Breast epithelium (tissue), 4 donors: ENCODE data around the gene DMAC1. TPM values are rescaled to one million over a fixed set of nuclear protein-coding genes. Genes with fewer than 3 reads are reported as not detected.

ENCODE experiments used
- DNase-seq, 2 donors: peaks; one replicate each; pipeline ENCODE4 v3.0.0-alpha.2; 2019; ENCODE audit warnings: low spot score in 2 of 2
- H3K27ac ChIP-seq, 2 donors: fragments of 200-600 bp; sonication (generic) in 1 of 2; one replicate each; pipeline ENCODE4 v1.5.1; 2016 to 2019; ENCODE audit warnings: mild to moderate bottlenecking in 1 of 2
- H3K27me3 ChIP-seq, 2 donors: fragments of 200-600 bp; sonication (generic) in 1 of 2; one replicate each; pipeline versions ENCODE4 v1.5.1 to v1.6.0; 2017 to 2019; ENCODE audit warnings: control low read depth in 1 of 2, mild to moderate bottlenecking in 1 of 2
- H3K36me3 ChIP-seq: fragments of 200-600 bp; one replicate; pipeline ENCODE4 v1.5.1; 2019
- H3K4me1 ChIP-seq, 2 donors: fragments of 200-600 bp; sonication (generic); one replicate each; pipeline ENCODE4 v1.5.1; 2016 to 2019; ENCODE audit warnings: control low read depth in 1 of 2
- H3K4me3 ChIP-seq, 3 donors: fragments of 200-600 bp; sonication (generic); 1 replicate in 2 of 3; 2 replicates in 1 of 3; pipeline ENCODE4 v1.5.1; 2016 to 2019; ENCODE audit warnings: mild to moderate bottlenecking in 3 of 3, moderate library complexity in 2 of 3
- H3K9me3 ChIP-seq, 2 donors: fragments of 200-600 bp; sonication (generic) in 1 of 2; one replicate each; pipeline ENCODE4 v1.5.1; 2016 to 2019; ENCODE audit warnings: control low read depth in 1 of 2
- POLR2A ChIP-seq: fragments of 450-650 bp; IDR thresholded peaks from one replicate; pipeline ENCODE4 v1.6.1; 2016; ENCODE audit warnings: antibody characterized with exemption, mild to moderate bottlenecking, moderate library complexity
- POLR2AphosphoS5 ChIP-seq, 3 donors: sonication (generic); formaldehyde crosslinking; IDR thresholded peaks; one replicate each; pipeline ENCODE4 v1.6.1; 2017; ENCODE audit warnings: antibody characterized with exemption in 3 of 3
- intact Hi-C: fragments of 100-400 bp; cut with DNase I; formaldehyde crosslinking; loops from one replicate; pipeline ENCODE4 v1.15.1; 2023; ENCODE audit warnings: low total_unique reads
- total RNA-seq, 3 donors: library from RNA; depleted of rRNA; stranded (reverse); fragments of >200 nt; gene quantifications; one replicate each; pipeline ENCODE4 v1.1.0, GENCODE V29; 2016
- TF ChIP-seq, protein P1 (sequence below), 3 donors: fragments of 450-650 bp; IDR thresholded peaks; one replicate each; pipeline ENCODE4 v1.5.1; 2016 to 2017; ENCODE audit warnings: antibody characterized with exemption in 3 of 3, mild to moderate bottlenecking in 3 of 3, moderate library complexity in 3 of 3

DMAC1 gene
- total RNA-seq, 3 donors from 2014 or later, result 12.9 to 14.4 (median 13.3) TPM

- Histone ChIP-seq H3K4me3 (no peak overlapping the region), H3K36me3 (no peaks in the 10 kb centered on the region), H3K4me1 (no peaks in the 10 kb centered on the region), H3K27ac (no peak overlapping the region), H3K27me3 (no peaks in the 10 kb centered on the region), H3K9me3 (no peaks in the 10 kb centered on the region)
- intact Hi-C loops, result no loop called here
- TF ChIP-seq, protein P1, sequence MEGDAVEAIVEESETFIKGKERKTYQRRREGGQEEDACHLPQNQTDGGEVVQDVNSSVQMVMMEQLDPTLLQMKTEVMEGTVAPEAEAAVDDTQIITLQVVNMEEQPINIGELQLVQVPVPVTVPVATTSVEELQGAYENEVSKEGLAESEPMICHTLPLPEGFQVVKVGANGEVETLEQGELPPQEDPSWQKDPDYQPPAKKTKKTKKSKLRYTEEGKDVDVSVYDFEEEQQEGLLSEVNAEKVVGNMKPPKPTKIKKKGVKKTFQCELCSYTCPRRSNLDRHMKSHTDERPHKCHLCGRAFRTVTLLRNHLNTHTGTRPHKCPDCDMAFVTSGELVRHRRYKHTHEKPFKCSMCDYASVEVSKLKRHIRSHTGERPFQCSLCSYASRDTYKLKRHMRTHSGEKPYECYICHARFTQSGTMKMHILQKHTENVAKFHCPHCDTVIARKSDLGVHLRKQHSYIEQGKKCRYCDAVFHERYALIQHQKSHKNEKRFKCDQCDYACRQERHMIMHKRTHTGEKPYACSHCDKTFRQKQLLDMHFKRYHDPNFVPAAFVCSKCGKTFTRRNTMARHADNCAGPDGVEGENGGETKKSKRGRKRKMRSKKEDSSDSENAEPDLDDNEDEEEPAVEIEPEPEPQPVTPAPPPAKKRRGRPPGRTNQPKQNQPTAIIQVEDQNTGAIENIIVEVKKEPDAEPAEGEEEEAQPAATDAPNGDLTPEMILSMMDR (IDR thresholded peaks at IDR 0.05), result no peak
- no peak for TF ChIP-seq POLR2A
- TF ChIP-seq POLR2AphosphoS5 (IDR thresholded peaks at IDR 0.05), result no peak
- no peak for DNase-seq
Observed at GRCh38 chr9:7819984-7820383, 20.4 kb upstream of the DMAC1 start.

DNA sequence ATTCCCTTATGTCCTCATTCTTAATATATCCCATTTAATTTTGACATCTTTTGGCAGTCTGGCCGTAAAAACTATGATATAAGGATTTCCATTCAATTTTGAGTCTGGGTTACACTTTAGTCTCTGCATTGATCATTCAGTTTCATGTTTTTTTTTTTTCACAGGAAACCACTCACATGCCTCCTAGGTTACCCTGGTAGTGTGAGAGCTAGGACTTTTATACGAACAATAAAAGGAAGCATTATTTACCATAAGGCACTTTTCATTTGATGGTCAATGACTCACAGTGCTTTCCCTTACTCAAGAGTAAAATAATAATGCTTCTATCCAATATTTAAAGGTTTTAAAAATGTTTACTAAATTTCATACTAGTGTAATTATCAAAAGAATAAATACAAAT is 16.4 kb upstream of the DMAC1 start:
- TF ChIP-seq, protein P1 (IDR thresholded peaks at IDR 0.05), result no peak
- TF ChIP-seq POLR2AphosphoS5 (IDR thresholded peaks at IDR 0.05) (no peak), POLR2A (no peak)
- Histone ChIP-seq H3K27ac (no peak overlapping the region), H3K4me3 (no peak overlapping the region), H3K9me3 (no peaks in the 10 kb centered on the region), H3K36me3 (no peaks in the 10 kb centered on the region), H3K27me3 (no peaks in the 10 kb centered on the region), H3K4me1 (no peaks in the 10 kb centered on the region)
- intact Hi-C loops, result no loop called here
- no peak for DNase-seq

DNA sequence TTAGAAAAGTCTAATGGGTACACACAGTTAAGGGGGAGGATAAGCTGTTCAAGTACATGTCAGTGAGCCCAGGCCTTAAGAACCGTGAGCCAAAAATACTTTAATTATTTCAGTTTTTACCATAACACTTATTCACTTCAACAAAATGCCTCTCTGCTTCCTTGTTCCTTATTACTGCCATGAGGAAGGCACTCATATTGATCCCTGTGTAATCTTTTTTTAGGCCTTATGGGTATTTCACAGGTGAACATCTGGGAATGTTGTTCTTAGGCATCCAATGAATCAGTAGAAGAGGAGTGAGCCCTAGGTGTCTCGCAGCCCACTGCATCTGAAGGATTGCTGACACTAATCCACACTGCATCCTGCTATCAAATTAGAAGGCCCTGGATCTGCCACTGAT is 13.5 kb upstream of the DMAC1 start:
- H3K27ac ChIP-seq, result no peak overlapping the region
- peaks cover 0 to 8% of the 10 kb centered on the region in 2 donors for H3K27me3 ChIP-seq
- TF ChIP-seq POLR2AphosphoS5 (IDR thresholded peaks at IDR 0.05) (no peak), POLR2A (no peak)
- TF ChIP-seq, protein P1 (IDR thresholded peaks at IDR 0.05), result no peak
- H3K4me1 ChIP-seq, result no peaks in the 10 kb centered on the region
- no peaks in the 10 kb centered on the region for H3K9me3 ChIP-seq
- intact Hi-C loops, result no loop called here
- H3K4me3 ChIP-seq, result no peak overlapping the region
- H3K36me3 ChIP-seq, result no peaks in the 10 kb centered on the region
- no peak for DNase-seq

GRCh38 chr9:7811677-7812076 is 12.1 kb upstream of the DMAC1 start:
- DNase-seq, result no peak
- TF ChIP-seq POLR2A (no peak), POLR2AphosphoS5 (IDR thresholded peaks at IDR 0.05) (no peak)
- TF ChIP-seq, protein P1 (IDR thresholded peaks at IDR 0.05), result no peak
- H3K27me3 ChIP-seq, result peaks cover 0 to 8% of the 10 kb centered on the region in 2 donors
- no peaks in the 10 kb centered on the region for H3K36me3 ChIP-seq
- intact Hi-C loops, result no loop called here
- H3K27ac ChIP-seq, result no peak overlapping the region
- H3K4me3 ChIP-seq, result no peak overlapping the region
- no peaks in the 10 kb centered on the region for H3K4me1 ChIP-seq
- no peaks in the 10 kb centered on the region for H3K9me3 ChIP-seq

GRCh38 chr9:7802666-7803065 is 3.1 kb upstream of the DMAC1 start:
- H3K9me3 ChIP-seq, result no peaks in the 10 kb centered on the region
- intact Hi-C loops, result no loop called here
- no peaks in the 10 kb centered on the region for H3K27me3 ChIP-seq
- no peaks in the 10 kb centered on the region for H3K4me1 ChIP-seq
- no peaks in the 10 kb centered on the region for H3K36me3 ChIP-seq
- no peak for DNase-seq
- TF ChIP-seq, protein P1 (IDR thresholded peaks at IDR 0.05), result no peak
- TF ChIP-seq POLR2AphosphoS5 (IDR thresholded peaks at IDR 0.05), result no peak
- no peak overlapping the region for H3K27ac ChIP-seq
- H3K4me3 ChIP-seq, result no peak overlapping the region
